GM18861 (cell line): ENCODE data around the gene PHACTR2.

Source experiments
- ATAC-seq: cut with Tn5 transposase; IDR thresholded peaks from one replicate; pipeline ENCODE4 v1.9.1; 2021; ENCODE audit not compliant: unreplicated experiment

PHACTR2 gene

DNA sequence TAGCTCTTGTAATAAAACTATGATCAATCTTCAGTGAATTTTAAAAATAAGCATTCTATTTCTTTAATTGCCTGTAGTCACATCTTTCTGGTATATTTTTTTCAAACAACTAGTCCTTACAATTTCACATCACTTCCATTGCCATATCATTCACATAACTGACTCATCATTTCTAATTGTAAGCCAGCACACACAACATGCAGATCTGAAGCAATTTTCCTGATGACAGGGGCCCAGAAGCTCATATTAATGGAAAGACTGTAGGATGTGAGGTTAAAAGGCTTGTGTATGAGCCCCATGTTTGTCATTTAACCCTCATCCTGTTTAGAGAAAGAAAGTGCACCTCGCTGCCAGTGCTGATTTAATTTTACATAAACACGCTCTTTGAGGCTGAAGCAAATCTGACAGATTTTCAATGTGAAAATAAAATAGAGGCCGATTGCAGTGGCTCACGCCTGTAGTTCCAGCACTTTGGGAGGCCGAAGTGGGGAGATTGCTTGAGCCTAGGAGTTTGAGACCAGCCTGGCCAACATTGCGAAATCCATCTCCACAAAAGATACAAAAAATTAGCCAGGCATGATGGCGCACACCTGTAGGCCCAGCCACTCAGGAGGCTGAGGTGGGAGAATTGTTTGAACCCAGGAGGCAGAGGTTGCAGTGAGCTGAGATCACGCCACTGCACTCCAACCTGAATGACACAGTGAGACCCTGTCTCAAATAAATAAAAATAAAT, 125.2 kb downstream of the PHACTR2 start:
- ATAC-seq, result no peak

DNA sequence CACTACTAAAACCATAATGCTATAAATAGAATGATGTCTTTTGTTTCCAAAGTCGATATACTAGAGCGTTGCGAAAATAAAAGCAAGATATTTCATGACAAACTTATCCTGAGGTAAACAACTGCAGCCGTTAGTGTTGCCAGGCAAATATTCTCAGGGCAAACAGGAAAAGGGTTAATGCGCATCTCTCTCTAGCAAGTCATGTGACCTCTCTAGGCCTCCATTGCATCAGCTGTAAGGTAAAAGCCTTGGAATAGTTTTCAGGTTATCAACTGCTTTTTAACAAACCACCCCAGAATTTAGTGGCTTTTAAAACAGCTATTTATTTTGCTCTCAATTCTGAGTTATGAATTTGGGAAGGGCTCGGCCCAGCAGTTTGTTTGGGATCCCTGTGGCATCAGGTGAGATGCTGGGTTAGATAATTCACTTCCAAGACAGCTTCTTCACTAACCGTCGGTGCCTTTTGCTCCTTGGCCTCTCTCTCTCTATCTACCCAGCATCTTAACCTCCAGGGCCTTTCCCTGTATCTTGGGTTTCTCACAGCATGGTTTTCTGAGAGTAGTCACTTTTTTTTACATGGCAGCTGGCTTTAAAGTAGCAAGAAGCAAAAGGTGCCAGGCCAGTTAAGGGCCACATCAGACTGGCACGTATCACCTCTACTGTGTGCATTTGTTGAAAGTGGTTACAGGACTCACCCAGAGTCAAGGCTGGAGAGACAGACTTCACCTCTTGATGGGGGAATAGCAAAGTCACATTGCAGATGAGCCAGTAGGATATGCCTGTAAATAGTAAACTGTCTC, 126.2 kb downstream of the PHACTR2 start:
- no peak for ATAC-seq

DNA sequence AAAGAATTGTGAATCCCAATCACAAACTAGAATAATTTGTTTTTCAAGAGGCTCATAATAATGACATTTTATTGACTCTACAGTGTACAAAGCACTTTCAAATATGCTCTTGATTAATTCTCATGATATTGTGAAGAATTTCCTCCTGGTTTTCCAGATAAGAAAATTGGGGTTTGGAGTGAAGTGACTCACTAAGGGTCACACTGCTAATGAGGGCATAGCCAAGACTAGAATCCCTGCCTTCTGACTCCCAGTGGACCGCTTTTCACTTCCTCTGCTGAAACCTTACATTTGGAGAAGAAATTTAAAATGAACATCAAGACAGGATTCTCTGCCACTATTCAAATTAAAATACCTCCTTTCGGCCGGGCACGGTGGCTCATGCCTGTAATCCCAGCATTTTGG, 127.1 kb downstream of the PHACTR2 start:
- ATAC-seq, result no peak

DNA sequence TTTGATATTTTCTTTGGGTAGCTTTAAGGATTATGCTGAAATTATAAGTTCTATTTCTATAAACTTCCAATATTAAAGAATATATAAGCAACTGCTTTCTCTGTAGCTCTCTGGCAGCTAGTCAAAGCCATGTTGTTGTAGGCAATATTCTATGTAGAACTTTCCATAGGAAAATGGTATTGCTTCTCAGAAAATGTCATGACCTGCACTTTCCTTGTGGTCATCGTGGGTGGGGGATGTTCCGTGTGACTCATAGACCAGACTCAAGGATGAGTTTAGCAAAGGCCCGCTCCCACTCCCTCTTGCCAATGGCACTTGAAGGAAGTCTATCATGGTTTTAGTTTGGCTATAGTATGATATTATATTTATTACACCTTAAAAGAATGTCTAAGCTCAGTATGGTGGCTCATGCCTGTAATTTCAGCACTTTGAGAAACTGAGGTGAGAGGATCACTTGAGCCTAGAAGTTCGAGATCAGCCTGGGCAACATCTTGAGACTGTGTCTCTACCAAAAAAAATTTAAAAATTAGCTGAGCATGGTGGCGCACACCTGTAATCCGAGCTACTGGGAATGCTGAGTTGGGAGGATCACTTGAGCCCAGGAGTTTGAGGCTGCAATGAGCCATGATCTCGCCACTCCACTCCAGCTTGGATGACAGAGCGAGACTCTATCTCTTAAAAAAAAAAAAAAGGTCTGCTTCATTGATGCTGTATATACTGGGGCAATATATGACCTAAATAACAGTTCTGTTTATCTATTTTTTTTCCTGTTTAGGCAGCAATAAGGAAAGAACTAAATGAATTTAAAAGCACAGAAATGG, 128.7 kb downstream of the PHACTR2 start:
- ATAC-seq, result no peak

DNA sequence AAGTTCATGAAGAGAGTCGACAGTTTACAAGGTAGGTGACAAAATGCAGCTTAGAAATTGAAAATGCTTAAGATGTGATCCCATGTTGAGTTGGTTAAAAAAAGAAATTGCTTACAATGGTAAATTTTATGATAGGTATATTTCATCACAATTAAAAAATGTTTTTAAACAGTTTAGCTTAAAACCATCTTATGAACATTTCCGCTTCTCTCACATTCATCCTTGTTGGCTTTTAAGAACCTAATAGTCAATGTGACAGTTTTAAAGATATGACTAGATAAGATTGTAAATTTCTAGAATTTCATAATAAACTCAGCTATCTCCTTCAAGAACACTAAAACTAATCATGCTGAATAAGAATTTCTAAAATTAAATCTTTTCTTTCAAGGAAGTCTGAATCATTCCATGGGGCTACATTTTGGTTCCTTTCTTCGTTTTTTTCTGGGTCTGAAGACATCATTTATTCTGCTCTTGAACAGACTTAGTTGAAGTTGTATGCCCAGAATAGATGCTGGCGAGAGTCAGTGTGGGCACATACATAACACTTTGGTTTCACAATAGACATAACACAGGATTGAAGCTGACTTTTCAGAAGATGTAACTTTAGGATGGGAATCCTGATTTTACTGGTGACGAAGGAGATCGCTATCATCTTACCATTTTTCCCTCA, 129.5 kb downstream of the PHACTR2 start:
- no peak for ATAC-seq

DNA sequence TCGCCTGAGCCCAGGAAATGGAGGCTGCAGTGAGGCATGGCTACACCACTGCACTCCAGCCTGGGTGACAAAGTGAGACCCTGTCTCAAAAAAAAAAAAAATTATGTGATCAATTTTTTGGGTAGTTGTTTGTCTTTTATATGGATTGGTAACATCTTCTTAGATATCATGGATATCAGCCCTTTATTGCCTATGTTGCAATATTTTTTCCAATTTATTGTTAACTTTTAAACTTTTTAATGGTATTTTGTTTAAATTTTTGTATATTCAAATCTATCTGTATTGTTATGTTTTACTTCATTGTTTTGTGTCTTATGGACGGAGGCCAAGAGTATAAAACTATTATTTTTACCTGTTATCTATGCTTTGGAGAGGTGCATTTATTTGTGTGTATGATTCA, 133.0 kb downstream of the PHACTR2 start:
- ATAC-seq, result no peak

DNA sequence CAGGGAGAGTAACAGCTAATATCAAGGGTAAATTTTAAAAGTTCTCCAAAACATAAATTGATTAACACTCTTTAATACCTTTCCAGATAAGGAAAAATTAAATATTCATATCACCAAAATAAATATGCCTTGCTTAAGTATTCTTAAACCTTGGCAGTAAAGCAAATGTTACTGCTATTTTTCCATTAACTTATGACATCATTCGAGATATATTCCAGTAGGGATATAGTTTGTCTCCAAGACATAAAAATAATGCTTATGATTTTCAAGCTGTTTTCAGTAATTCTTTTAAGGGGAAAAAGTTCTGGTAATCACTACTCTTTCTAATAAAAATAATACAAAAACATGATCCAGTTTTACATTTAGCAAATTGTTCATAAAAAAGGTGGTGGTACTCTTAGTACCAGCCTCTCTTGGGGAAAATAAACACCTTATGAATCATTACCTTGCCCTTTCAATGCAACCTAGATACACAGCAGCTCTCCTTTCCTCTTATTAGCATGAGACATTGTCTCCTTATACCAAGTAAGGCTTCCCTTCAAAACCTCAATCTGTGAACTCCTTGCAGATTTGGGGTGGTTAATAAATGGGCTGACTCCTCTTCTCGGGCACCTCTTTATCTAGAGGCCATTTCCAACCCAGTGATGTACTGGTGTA, 133.9 kb downstream of the PHACTR2 start:
- no peak for ATAC-seq

DNA sequence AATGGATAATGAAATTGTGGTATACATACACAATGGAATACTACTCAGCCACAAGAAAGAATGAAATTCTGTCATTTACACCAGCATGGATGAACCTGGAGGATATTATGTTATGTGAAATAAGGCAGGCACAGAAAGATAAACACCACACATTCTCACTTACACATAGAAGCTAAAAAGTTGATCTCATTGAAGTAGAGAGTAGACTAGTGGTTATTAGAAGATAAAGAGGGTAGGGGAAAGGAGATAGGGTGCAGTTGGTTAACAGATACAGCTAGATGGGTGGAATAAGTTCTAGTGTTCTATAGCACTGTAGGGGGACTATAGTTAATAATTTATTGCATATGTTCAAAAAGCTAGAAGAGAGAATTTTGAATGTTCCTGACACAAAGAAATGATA, 139.9 kb downstream of the PHACTR2 start:
- ATAC-seq, result no peak

DNA sequence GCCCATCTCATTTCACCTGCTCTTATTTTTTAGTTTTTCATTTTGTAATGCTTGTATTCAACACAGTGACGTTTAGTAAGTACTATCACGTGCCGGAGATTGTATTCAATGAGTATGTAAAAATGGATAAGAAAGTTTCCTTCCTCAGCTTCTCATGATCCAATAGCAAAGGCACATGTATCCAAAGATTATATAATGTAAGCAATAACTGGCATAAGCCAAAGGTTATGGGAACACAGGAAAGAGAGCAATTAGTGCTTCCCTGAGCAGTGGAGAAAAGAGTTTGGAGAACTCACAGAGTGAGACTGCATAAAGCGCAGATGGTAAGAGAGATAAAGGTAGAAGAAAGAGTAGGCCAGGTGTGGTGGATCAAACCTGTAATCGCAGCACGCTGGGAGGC, 143.6 kb downstream of the PHACTR2 start:
- ATAC-seq, result no peak

DNA sequence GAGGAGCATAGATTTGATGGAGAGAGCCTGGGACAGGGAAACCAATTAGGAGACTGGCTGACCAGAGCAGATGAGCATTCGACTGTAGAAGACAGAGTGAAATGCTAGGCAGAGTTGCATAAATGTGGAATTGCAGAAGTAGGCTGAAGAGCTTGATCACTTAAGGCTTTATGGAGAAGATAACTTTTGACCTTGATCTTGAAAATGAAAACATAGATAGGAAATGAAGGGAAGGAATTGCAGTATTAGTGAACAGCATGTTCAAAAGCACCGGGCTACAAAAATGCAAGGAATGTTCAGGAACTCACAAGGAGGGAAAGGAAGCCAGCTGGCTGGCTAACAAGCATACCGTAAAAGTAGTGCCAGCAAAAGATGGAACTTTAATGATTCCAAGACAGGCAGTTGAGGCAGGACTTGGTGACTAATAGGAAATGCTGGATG, 144.8 kb downstream of the PHACTR2 start:
- no peak for ATAC-seq

DNA sequence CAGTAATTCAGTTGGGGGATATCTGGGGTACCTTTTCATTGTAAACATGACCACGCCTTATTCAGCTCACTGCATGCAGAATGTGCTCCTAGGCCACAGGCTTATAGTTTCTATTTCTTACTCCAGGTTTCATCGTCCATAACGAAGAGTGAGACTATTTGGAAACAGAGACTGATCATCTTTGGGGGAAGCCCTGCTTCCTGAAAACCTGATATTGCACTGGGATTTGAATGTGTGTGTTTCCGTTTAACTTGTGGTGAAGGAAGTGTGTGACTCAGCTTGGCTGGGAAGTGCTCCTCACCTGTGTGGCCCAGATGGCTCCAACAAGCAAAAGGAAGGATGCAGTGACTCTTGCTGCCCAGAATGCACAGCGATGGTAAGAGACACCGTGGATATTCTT, 145.8 kb downstream of the PHACTR2 start:
- no peak for ATAC-seq

DNA sequence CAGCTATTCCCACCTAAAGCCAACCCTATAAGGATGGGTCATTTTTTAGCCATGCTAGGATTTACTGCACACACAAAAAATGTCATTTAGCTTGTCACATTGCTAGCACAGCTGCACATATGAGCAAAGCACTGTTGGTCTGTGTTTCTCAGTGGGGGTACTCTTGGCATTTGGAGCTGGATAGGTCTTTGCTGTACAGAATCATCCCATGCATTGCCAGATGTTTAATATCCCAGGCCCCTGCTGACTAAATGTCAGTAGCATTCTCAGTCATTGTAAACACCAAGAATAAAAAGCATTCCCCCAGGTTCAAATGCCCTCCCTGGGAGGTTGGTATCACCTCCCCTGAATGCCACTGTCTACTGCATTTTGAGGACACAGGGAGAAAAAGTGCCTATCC, 150.8 kb downstream of the PHACTR2 start:
- no peak for ATAC-seq

DNA sequence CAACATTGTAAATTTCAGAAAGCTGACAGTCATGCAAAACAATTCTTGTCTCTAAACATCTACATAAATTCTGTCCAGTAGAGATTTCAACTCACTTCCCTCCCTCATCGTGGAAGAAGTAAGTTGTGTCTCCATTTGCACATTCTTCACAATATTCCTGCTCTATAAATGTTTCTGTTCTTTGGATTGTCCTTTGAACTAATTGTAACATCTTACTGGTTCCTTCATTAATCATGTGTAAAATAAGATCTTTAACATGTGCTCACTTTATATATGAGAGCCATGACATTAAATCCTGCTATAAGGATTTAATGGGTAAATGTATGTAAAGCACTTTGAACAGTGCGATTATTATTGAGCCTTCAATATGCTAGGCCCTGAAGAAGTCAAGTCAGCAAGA, 158.4 kb downstream of the PHACTR2 start:
- no peak for ATAC-seq

DNA sequence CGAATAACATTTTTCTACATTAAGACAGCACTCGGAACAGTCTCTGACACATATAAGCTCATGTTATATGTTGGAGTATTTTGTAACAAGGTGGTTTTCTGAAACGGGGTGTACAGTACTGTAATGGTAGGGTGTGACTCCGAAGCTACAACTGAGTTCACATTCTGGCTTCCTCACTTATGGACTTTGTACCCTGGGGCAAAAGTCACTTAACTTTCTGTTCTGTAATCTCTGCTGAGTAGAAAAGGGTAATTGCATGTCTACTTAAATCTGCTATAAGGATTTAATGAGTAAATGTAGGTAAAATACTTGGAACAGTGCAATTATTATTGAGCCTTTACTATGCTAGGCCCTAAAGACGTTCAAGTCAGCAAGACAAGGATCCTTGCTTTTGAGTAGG, 160.6 kb downstream of the PHACTR2 start:
- no peak for ATAC-seq

DNA sequence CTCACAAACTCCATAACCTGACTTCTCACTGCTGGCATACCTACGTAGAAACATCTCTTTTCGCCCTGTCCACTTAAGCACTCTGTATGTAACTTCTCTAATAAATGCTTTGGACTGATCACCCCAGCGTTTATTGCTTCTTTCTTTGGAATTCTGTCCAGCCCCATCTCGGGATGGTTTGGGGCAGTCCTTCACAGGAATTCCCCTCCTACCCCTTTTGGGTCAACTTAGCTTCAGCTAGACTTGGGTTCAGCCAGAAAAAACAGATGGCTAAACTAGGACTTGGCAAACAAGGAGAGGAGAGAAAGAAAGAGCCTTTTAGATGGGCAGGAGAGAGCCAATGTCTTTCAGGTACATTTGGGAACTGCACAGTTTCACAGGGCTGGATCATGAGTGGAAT, 161.4 kb downstream of the PHACTR2 start:
- ATAC-seq, result no peak

DNA sequence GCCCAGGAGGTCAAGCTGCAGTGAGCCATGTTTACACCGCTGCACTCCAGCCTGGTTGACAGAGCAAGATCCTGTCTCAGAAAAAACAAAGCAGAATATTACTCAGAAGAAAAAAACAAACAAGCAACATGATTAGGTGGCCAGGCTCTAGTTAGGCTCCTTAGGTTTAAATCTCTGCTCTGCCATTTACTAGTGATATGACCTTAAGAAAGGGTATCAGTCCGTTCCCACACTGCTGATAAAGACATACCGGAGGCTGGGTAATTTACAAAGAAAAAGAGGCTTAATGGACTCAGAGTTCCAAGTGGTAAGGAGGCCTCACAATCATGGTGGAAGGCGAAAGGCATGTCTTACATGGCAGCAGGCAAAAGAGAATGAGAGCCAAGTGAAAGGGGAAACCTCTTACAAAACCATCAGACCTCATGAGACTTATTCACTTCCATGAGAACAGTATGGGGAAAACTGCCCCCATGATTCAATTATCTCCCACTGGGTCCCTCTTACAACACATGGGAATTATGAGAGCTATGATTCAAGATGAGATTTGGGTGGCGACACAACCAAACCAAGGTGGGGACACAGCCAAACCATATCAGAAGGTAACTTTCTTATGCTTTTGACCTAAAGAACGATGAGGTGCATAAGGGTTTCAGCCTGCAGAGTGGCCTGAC, 163.0 kb downstream of the PHACTR2 start:
- ATAC-seq, result no peak

DNA sequence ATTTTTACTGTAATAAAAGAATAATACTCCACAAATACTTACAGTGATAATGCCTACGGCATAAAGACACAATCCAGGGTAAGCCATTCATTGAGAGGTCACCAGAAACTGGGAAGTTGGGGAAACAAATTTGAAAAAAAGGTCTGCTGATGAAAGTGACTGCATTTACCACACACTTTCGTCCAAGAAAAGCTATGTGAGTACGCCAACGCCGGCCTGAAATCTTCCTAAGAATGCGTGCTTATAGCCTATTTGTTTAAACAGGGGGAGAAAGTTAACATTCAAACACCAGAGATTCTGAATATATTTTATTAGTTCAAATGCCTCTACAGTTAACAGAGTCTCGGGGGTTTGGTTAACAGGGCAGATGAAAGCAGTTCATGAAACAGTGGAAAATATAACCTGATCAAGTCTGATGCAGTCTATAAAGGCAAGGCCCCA, 164.7 kb downstream of the PHACTR2 start:
- no peak for ATAC-seq

DNA sequence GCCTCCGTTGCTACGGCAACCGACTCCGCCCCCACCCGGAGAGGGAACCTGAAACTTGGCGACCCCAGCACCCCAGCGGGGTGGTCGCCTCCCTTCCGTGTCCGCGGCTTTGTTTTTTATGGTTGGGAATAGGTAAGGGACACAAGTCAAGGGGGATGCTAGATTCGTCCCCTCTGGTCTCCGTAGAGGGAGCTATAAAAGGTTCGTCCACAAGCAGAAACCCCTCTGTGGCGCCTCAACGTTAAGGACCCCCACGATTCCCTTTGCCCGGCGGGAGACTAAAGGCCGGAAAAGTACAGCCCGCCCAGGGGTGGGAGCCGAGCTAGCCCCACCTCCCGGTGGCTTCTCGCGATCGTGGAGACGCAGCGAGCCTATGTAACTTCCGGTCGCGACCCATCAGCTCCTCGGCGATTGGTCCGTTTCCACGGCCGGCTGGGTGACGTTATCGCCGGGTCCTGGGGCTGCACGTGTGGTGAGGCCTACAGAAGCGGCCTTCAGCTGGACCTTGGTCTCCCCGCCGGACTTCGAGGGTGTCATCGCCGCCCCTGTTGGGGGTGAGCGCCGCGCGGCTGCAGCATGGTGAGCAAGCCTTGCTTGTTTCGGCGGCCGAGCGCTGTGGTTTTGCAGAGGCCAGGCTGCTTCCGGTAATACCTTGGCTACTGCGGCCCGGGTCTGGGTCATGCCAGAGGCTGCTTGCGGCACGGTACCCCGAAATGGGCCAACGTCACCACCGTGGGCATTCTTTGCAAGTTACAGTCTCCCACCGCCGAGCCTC, 165.3 kb downstream of the PHACTR2 start, which contains the start of gene LTV1:
TSS of gene LTV1 (plus strand) at position 437 of the 775 bp plus-strand sequence. CDS start at position 577, 140 bp downstream.
- peak; percentile 99 for ATAC-seq

DNA sequence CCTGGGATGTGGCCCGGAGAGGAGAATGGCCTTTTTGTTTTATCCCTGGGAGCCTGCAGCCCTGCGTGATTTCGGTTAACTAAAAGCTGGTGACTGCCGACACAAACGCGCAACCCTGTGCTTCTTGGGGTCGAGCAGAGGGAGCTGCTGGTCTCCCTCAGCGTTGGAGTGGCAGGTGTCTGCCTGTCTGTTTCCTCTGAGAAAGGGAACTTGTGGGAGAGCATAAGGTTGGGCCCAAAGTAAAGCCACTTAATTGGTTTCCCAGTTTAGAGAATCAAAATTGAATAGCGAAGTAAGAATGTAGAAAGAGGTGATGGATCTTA, 165.9 kb downstream of the PHACTR2 start:
- ATAC-seq, result no peak
